A673 (cell line): Measurements from ENCODE around the gene KIF26B.

Source experiments
- CTCF ChIP-seq: fragments of 300-800, 200-600 bp; sonication (generic); conservative IDR thresholded peaks from 2 replicates; pipeline ENCODE4 v1.5.1; 2017; ENCODE audit warnings: low read depth, mild to moderate bottlenecking, antibody characterized with exemption, low read length, moderate library complexity, mixed read lengths
- EZH2 ChIP-seq: fragments of 200-600 bp; sonication (generic); IDR thresholded peaks from 2 replicates; pipeline ENCODE4 v1.6.1; 2017; ENCODE audit warnings: borderline replicate concordance, low read depth, mild to moderate bottlenecking, mixed read lengths, antibody characterized with exemption, low read length; ENCODE audit not compliant: poor library complexity, severe bottlenecking

DNA sequence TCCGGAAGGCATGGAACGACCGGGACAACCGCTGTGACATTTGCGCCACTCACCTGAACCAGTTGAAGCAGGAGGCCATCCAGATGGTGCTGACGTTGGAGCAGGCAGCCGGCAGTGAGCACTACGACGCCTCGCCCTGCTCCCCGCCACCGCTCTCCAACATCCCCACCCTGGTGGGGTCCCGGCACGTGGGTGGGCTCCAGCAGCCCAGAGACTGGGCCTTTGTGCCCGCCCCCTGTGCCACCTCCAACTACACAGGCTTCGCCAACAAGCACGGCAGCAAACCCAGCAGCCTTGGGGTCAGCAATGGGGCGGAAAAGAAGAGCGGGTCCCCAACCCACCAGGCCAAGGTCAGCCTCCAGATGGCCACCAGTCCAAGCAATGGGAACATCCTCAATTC, 212.1 kb downstream of the KIF26B start:
- no peak for TF ChIP-seq CTCF
- no peak for TF ChIP-seq EZH2
